Peyer's patch (tissue), 4 donors: ENCODE results near the gene FTCD. TPM values are rescaled to one million over a fixed set of nuclear protein-coding genes. Genes with fewer than 3 reads are reported as not detected.
"Not testable (repeated sequence)": the region's sequence is repeated elsewhere in the genome, so short reads cannot be mapped to it uniquely, and the experiment has no call there.

Experiments used
- DNase-seq, 3 donors: peaks; one replicate each; pipeline ENCODE4 v3.0.0-alpha.2; 2017 to 2019
- H3K27ac ChIP-seq, 4 donors: fragments of 200-600 bp; sonication (generic); one replicate each; pipeline ENCODE4 v1.5.1; 2016 to 2019
- H3K27me3 ChIP-seq, 2 donors: fragments of 200-600 bp; sonication (generic); one replicate each; pipeline ENCODE4 v1.5.1; 2019
- H3K36me3 ChIP-seq, 3 donors: fragments of 200-600 bp; sonication (generic); one replicate each; pipeline ENCODE4 v1.5.1; 2016 to 2019
- H3K4me1 ChIP-seq, 4 donors: fragments of 200-600 bp; sonication (generic); one replicate each; pipeline ENCODE4 v1.5.1; 2016 to 2019
- H3K4me3 ChIP-seq, 4 donors: fragments of 200-600 bp; sonication (generic); 1 replicate in 3 of 4; 2 replicates in 1 of 4; pipeline ENCODE4 v1.5.1; 2016 to 2019; ENCODE audit warnings: mild to moderate bottlenecking in 1 of 4
- H3K9me3 ChIP-seq, 4 donors: fragments of 200-600 bp; sonication (generic); one replicate each; pipeline ENCODE4 v1.5.1; 2016 to 2019; ENCODE audit warnings: mild to moderate bottlenecking in 1 of 4
- CTCF ChIP-seq, 6 experiments: fragments of 450-650 bp in 4 of 6; fragments of 200-600 bp in 2 of 6; sonication (generic) in 1 of 6; IDR thresholded peaks; one replicate each; pipeline ENCODE4 v1.5.1; 2017 to 2019; ENCODE audit warnings: antibody characterized with exemption in 6 of 6, mild to moderate bottlenecking in 3 of 6, moderate library complexity in 1 of 6
- POLR2A ChIP-seq, 2 donors: fragments of 450-650 bp; IDR thresholded peaks; one replicate each; pipeline ENCODE4 v1.5.1; 2017; ENCODE audit warnings: antibody characterized with exemption in 2 of 2, mild to moderate bottlenecking in 2 of 2, moderate library complexity in 2 of 2
- total RNA-seq, 4 donors: library from RNA; depleted of rRNA; stranded (reverse); fragments of >200 nt; gene quantifications; one replicate each; pipeline ENCODE4 v1.1.0, GENCODE V29; 2016

The FTCD gene
- 1 to 10 TPM in 1 of 4 donors, under 1 TPM in 1, not detected in 2; 0.67 to 1.0 TPM for total RNA-seq

DNA sequence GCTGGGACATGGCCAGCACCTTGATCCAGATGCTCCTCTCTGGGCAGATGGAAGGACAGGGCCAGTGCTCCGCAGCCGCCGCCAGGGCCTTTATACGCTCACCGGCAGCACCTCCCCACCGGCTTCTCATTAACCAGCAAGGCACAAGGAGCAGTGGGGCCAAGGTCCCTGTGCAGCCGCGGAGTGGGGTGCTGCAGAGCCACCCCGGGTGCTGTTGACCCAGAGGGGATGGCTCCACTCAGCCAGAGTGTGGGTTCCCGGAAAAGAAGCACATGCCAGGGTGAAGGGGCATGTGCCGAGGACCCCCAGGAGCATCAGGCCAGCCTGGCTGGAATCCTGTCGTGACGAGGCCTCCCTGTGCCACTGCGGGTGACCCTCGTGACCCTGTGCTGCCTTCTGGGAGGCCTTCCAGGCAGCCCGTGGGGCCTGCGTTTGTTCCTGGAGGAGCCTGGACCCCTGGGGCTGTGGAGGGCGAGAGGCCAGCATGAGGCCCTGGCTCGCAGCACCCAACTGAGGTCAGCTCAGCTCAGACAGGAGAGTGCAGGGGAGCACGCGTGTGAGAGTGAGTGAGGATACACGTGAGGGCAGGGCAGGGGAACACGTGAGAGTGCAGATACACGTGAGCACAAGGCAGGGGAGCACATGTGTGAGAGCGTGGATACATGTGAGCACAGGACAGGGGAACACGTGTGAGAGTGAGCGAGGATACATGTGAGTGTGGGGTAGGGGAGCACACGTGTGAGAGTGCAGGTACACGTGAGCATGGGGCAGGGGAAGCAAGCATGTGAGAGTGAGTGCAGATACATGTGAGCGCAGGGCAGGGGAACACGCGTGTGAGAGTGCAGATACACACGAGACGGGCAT is at the start of gene FTCD:
Gene FTCD (minus strand): TSS at position 66 of the 864 bp plus-strand sequence. CDS start 56 bp downstream, at position 10.
- Histone ChIP-seq H3K27ac (no peak within 1 kb of the TSS), H3K27me3 (no peaks in the 10 kb centered on the region), H3K36me3 (no peaks in the 10 kb centered on the region), H3K4me1 (peaks cover 0 to 9% (median 0%) of the 10 kb centered on the region in 4 donors), H3K9me3 (no peaks in the 10 kb centered on the region), H3K4me3 (peak within 1 kb of the TSS in 1 of 4 donors; percentile 11)
- TF ChIP-seq CTCF (IDR thresholded peaks at IDR 0.05), result no peak
- TF ChIP-seq POLR2A (IDR thresholded peaks at IDR 0.05), result no peak
- DNase-seq, result peak in 2 of 3 donors; percentile 28 to 39

DNA sequence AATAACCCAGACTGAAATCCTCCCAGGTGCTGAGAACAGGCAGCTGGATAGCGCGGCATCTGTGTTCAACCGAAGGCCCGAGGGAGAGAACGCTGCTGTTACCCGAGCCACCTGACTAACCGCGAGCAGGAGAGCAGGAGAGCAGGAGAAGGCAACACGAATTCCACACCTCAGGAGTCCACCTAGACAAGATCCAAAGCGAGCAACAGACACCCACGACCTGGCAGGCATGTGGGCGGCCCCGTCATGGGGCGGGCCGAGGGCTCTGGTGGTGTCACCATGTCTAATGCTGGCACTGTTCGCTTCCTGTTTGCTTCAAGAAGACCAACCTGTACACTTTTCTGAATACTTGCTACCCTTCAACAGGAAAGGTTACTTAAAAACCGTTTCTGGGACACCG is 49.8 kb upstream of the FTCD start:
- no peak overlapping the region for H3K4me3 ChIP-seq
- peak in 1 of 3 donors; percentile 43 for DNase-seq
- peaks cover 0 to 77% (median 0%) of the 10 kb centered on the region in 3 donors for H3K36me3 ChIP-seq
- no peaks in the 10 kb centered on the region for H3K4me1 ChIP-seq
- H3K27me3 ChIP-seq, result no peaks in the 10 kb centered on the region
- TF ChIP-seq CTCF (IDR thresholded peaks at IDR 0.05), result no peak
- no peak for TF ChIP-seq POLR2A (IDR thresholded peaks at IDR 0.05)
- H3K27ac ChIP-seq, result no peak overlapping the region
- no peaks in the 10 kb centered on the region for H3K9me3 ChIP-seq

DNA sequence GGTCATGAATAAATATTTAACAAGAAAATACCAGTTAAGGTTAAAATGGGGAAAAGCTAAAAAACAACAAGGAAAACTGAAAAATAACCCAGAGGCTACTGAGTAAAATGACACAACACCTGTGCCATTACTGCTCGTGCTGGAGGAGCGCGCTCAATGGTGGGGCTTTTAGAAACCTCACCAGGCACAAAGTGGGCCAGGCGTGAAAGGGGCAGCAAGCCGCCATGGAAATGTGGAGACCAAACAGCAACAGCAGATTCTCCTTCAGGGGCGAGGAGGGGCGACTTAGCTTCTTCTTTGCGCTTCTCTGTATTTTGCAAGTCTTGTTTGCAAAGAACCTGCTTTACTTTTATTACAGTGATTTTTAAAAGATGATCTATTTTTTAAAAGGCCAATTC is 47.8 kb upstream of the FTCD start:
- DNase-seq, result peak in 1 of 3 donors; percentile 8
- no peaks in the 10 kb centered on the region for H3K9me3 ChIP-seq
- TF ChIP-seq CTCF (IDR thresholded peaks at IDR 0.05), result no peak
- no peak for TF ChIP-seq POLR2A (IDR thresholded peaks at IDR 0.05)
- peaks cover 0 to 70% (median 0%) of the 10 kb centered on the region in 3 donors for H3K36me3 ChIP-seq
- H3K4me3 ChIP-seq, result no peak overlapping the region
- no peaks in the 10 kb centered on the region for H3K4me1 ChIP-seq
- no peaks in the 10 kb centered on the region for H3K27me3 ChIP-seq
- no peak overlapping the region for H3K27ac ChIP-seq

DNA sequence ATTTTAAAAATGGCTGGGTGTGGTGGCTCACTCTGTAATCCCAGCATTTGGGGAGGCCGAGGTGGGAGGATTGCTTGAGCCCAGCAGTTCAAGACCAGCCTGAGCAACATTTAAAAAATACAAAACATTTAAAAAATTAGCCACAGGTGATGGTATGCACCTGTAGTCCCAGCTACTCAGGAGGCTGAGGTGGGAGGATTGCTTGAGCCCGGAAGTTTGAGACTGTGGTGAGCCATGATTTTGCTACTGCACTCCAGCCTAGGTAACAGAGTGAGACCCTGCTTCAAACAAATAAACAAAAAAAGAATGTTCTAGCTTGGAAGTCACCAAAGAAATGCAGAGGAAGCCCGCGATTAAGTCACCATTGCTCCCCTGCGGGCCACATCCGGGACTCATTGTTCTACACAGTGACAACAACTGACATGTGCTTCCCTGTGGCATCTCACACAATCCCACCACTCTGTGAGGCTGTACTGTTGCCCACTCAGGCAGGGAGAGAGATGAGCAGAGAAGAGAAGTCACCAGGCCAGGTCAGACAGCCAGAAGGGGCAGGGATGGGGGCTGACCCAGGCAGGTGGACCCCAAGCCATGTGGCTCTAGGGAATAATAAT is 47.3 kb upstream of the FTCD start:
- no peak overlapping the region for H3K4me3 ChIP-seq
- no peaks in the 10 kb centered on the region for H3K9me3 ChIP-seq
- no peak for TF ChIP-seq CTCF (IDR thresholded peaks at IDR 0.05)
- TF ChIP-seq POLR2A (IDR thresholded peaks at IDR 0.05), result no peak
- no peak overlapping the region for H3K27ac ChIP-seq
- no peaks in the 10 kb centered on the region for H3K4me1 ChIP-seq
- DNase-seq, result peak in 1 of 3 donors; percentile 12
- H3K27me3 ChIP-seq, result no peaks in the 10 kb centered on the region
- H3K36me3 ChIP-seq, result peaks cover 0 to 68% (median 0%) of the 10 kb centered on the region in 3 donors

GRCh38 chr21:46200877-46201803 is 45.8 kb upstream of the FTCD start:
- peaks cover 0 to 61% (median 0%) of the 10 kb centered on the region in 3 donors for H3K36me3 ChIP-seq
- not testable (repeated sequence) for H3K9me3 ChIP-seq, H3K27me3 ChIP-seq, H3K4me1 ChIP-seq, H3K27ac ChIP-seq, H3K4me3 ChIP-seq, DNase-seq
